Esophagus muscularis mucosa (tissue), 4 donors: ENCODE results near the gene IGFBP2.

Source experiments
- EP300 ChIP-seq: sonication (generic); formaldehyde crosslinking; IDR thresholded peaks from one replicate; pipeline ENCODE4 v1.6.1; 2017; ENCODE audit warnings: antibody characterized with exemption
- POLR2AphosphoS5 ChIP-seq, 2 donors: sonication (generic); formaldehyde crosslinking; IDR thresholded peaks; one replicate each; pipeline ENCODE4 v1.6.1; 2017; ENCODE audit warnings: antibody characterized with exemption in 2 of 2
- TF ChIP-seq, protein P1 (sequence below), 3 experiments: fragments of 200-600 bp in 2 of 3; fragments of 450-650 bp in 1 of 3; sonication (generic) in 2 of 3; IDR thresholded peaks; one replicate each; pipeline ENCODE4 v1.5.1; 2017 to 2019; ENCODE audit warnings: antibody characterized with exemption in 3 of 3, mild to moderate bottlenecking in 2 of 3, moderate library complexity in 1 of 3

GRCh38 chr2:216674376-216674775 is 41.2 kb downstream of the IGFBP2 start:
- TF ChIP-seq, protein P1, sequence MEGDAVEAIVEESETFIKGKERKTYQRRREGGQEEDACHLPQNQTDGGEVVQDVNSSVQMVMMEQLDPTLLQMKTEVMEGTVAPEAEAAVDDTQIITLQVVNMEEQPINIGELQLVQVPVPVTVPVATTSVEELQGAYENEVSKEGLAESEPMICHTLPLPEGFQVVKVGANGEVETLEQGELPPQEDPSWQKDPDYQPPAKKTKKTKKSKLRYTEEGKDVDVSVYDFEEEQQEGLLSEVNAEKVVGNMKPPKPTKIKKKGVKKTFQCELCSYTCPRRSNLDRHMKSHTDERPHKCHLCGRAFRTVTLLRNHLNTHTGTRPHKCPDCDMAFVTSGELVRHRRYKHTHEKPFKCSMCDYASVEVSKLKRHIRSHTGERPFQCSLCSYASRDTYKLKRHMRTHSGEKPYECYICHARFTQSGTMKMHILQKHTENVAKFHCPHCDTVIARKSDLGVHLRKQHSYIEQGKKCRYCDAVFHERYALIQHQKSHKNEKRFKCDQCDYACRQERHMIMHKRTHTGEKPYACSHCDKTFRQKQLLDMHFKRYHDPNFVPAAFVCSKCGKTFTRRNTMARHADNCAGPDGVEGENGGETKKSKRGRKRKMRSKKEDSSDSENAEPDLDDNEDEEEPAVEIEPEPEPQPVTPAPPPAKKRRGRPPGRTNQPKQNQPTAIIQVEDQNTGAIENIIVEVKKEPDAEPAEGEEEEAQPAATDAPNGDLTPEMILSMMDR (IDR thresholded peaks at IDR 0.05): no peak
- no peak for TF ChIP-seq EP300
- no peak for TF ChIP-seq POLR2AphosphoS5 (IDR thresholded peaks at IDR 0.05)
